ENCODE measurements around the gene CKB. TPM values are rescaled to one million over a fixed set of nuclear protein-coding genes. Genes with fewer than 3 reads are reported as not detected.
A peak's percentile ranks its signal among the peaks of the same experiment; 100 is the strongest.

CKB gene
- total and polyA plus RNA-seq, 9 of the 15 experiments (the other 6 are each of a cell fraction or from before 2014, with no cell fraction given), result 23.9 to 692 (median 132) TPM

GRCh38 chr14:103520657-103521437 is 1.8 kb downstream of the CKB start (continued):
- no peak for TF ChIP-seq CREB5 (CRISPR knock-in tag; IDR thresholded peaks at IDR 0.05)
- TF ChIP-seq ZNF133 (CRISPR knock-in tag; IDR thresholded peaks at IDR 0.05), result no peak
- TF ChIP-seq ARID1B (IDR thresholded peaks at IDR 0.05), result peak; percentile 33; the same call in 1 of the 2 replicates
- no peak for TF ChIP-seq SAFB2 (IDR thresholded peaks at IDR 0.05; ENCODE audit: borderline replicate concordance, low read depth, low read length, severe bottlenecking)
- no peak for TF ChIP-seq HOMEZ (CRISPR knock-in tag; IDR thresholded peaks at IDR 0.05)
- TF ChIP-seq CHCHD3 (CRISPR knock-in tag; IDR thresholded peaks at IDR 0.05), result no peak
- no peak for TF ChIP-seq TEAD2 (tag; IDR thresholded peaks at IDR 0.05)
